GM19452 (cell line): Measurements from ENCODE around the gene CABP2.
"Not testable (repeated sequence)": the region's sequence is repeated elsewhere in the genome, so short reads cannot be mapped to it uniquely, and the experiment has no call there.

Source experiments
- ATAC-seq: cut with Tn5 transposase; IDR thresholded peaks from one replicate; pipeline ENCODE4 v1.9.1; 2021; ENCODE audit not compliant: unreplicated experiment

The CABP2 gene

DNA sequence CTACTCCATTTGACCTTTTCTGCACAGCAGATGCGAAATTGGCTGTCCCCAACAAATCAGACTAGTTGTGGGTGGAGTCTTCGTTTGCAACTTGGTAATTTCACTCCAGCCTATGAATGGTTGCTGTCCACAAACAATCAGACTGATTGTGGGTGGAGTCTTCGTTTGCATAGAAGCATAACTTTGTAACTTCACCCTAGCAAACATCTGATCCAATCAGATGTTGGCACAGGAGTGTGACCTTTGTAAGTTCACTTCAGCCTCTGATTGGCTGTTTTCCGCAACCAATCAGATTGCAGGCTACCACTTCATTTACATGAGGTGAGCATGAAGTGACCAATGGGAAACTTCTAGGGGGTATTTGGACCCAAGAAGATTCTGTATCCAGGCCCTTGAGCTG, 16.3 kb upstream of the CABP2 start:
- no peak for ATAC-seq

- ATAC-seq: no peak
Observed at GRCh38 chr11:67538823-67539505, 15.7 kb upstream of the CABP2 start.

DNA sequence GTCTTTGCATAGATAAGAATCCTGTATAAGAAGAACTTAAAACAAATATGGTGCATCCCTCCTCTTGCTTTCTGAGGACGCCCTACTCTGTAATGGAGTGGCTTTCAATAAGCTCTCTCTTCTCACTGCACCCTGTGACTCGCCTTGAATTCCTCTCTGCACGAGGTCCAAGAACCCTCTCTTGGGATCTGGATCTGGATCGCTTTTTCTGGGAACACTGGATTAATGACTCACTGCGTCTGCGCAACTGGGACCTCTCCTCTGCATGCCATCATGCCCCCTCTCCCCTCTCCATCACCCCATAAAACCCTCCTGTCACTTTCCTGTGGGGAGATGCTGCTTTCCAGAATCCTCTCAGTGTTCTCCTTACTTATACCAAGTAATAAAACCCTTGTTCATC, 15.1 kb upstream of the CABP2 start:
- no peak for ATAC-seq

GRCh38 chr11:67535561-67535960, 12.3 kb upstream of the CABP2 start:
- no peak for ATAC-seq

DNA sequence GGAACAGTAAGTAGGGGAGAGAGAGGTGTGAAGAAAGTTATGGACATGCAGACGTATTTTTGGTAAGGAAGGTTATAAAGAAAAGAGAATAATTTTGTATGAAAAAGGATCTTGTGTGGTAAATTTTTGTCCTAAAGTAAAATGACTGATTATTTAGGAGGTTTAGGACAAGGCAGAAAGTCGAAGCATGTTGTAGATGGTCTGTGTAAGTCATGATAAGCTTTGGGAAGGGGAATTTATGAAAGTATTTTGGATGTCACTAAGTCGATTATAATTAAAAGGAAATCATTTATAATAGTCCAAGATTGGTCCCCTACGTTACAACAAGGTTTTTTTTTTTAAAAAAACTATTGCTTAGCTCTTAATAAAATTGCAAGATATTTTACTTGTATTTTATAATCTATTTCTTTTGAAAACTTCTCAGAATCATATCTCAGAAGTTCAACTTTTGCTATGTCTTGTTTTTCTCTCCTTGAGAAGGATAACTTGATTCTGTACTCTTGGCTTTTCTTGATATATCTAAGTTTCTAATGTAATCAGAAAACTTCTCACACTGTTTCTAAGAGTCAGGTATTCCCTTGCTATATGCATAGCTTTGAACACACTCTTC, 10.9 kb upstream of the CABP2 start:
- no peak for ATAC-seq

GRCh38 chr11:67532889-67533288, 9.6 kb upstream of the CABP2 start:
- no peak for ATAC-seq

GRCh38 chr11:67530282-67530592, 7.0 kb upstream of the CABP2 start:
- no peak for ATAC-seq

- no peak for ATAC-seq
Observed at GRCh38 chr11:67528376-67528775, 5.1 kb upstream of the CABP2 start.

GRCh38 chr11:67525275-67525976, 2.2 kb upstream of the CABP2 start:
- no peak for ATAC-seq

DNA sequence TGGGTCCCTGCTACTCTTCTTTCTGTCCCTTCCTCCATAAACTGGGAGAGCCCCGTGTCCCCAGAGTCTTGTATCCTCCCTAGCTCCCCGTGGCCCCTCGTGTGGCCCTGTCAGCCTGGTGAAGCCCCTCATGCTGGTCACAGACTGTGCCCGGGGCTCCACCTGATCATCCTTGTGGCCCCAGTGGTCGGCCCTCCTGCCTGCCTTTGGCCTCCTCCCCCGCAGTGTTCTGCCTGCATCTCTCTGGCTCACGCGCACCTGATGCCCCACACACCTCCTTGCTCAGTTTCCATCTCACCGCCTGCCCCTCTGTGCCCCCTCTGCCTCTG, 1.2 kb upstream of the CABP2 start:
- ATAC-seq: no peak

GRCh38 chr11:67523556-67524479, 572 bp upstream of the CABP2 start:
- no peak for ATAC-seq

DNA sequence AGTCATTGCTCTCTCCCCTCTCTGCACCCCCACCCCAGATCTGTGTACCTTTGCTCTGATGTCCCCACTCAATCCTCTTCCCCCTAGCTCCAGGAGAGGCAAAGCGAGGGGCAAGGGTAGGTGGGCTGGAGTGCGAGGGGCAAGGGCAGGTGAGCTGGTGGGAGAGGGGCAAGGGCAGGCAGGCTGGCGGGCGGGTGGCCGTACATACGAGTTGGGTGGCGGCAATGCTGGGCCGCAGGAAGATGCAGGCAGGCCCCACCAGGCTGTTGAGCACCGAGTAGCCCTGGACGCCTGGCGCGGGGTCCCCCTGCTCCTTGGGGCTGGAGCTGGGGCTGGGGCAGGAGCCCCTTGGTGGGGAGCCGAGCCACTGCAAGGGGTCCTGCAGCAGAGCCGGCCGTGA, 908 bp downstream of the CABP2 start:
- ATAC-seq: no peak

DNA sequence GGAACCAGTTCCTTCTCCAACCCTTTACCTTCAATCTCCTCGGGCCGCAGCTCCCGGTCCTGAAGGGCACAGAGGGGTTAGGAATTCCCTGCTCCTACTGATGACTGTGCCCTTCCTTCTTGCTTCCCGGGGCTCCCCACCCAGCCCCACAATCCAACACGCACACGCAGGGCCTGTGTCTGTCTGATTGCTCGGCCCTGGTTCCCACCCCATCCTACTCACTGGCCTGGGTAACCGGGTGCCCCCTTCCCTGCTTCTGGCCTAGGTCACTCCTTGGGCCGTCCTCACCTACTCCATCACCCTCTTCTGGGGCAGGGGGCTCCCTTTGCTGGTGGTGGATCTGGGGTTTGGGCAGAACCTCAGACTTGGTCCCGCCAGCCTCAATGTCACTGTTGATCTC, 1.3 kb downstream of the CABP2 start:
- no peak for ATAC-seq

DNA sequence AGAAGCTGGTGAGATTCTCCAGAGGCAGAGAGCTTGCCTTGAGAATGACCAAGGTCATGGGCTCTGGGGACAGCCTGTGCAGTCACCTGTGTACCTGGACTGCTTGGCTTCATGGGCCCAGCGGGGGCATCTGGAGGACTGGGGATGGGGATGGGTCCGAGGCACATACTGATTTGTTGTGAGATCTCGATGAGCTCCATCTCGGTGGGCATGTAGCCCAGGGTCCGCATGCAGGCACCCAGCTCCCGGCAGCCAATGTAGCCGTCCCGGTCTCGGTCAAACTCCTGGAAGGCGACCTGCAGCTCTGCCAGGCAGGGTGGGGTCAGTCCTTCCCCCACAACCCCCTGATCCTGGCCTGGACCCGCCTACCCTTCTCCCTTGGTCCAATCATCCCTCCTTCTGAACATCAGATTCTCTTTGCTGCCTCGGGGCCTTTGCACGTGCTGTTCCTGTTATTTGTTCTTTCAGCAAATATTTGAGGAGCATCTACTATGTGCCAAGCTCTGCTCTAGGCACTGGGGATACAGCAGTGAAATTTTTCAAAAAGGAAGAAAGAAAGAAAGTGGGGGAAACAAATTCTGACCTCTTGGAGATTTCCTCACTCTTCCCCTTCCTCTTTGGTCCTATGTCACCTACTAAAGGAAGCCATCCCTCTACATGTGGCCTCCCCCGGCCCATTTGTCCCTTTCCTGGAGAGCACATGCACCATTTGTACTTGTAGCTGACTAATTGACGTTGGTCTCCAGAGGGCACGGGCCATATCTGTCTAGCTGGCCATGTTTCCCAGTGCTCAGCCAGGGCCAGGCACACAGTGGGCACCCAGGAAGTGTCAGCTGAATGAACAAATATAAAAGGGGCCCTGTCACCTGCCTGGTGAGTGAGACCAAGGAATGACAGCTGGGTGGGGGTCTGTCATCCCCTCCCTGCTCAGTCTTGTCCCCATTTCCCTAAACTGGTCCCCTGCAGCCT, 2.1 kb downstream of the CABP2 start:
- ATAC-seq: no peak

- no peak for ATAC-seq
Observed at GRCh38 chr11:67519726-67520125, 3.5 kb downstream of the CABP2 start.

DNA sequence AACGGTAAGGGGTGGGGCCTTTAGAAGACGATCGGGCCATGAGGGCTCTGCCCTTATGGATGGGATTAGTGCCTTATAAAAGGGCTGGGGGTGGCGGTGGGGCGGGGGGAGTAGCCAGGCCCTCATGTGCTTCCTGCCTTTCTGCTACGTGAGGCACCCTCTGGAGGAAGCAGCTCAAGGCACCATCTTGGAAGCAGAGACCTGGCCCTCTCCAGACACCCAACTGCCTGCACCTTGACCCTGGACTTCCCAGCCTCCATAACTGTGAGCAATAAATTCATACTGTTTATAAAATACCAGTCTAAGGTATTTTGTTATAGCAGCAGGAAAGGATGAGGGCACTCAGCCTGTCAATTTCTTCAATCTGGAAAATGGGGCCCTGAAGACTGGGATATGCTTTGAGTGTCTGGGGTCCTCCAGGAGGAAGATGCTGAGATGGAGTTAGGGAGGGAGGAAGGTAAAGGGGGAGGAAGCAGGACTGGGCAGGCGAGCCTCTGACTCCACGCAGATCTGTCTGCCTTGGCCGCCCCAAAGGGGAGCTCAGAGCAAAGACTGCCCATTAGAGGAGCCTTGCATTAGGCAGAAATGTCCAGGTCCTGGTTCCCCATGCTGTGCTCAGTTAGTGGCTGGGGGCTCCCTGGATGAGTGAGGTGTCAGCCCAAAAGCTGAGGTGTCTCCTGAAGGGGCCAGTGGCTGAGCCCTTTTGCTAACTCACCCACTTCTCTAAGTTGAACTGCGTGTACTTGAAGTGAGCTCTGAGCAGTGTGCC, 5.3 kb downstream of the CABP2 start:
- ATAC-seq: no peak

GRCh38 chr11:67516806-67517205, 6.4 kb downstream of the CABP2 start:
- no peak for ATAC-seq

GRCh38 chr11:67514116-67514515, 9.1 kb downstream of the CABP2 start:
- ATAC-seq: no peak

DNA sequence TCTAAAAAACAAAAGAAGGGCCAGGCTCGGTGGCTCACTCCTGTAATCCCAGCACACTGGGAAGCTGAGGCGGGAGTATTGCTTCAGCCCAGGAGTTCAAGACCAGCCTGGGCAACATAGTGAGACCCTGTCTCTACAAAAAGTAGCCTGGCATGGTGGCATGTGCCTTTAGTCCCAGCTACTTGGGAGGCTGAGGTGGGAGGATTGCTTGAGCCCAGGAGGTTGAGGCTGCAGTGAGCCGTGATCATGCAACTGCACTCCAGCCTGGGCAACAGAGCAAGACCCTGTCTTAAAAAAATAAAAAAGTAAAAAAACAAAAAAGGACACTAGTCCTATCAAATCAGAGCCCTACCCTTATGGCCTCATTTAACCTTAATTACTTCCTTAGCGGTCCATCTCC, 11.7 kb downstream of the CABP2 start:
- not testable (repeated sequence) for ATAC-seq

DNA sequence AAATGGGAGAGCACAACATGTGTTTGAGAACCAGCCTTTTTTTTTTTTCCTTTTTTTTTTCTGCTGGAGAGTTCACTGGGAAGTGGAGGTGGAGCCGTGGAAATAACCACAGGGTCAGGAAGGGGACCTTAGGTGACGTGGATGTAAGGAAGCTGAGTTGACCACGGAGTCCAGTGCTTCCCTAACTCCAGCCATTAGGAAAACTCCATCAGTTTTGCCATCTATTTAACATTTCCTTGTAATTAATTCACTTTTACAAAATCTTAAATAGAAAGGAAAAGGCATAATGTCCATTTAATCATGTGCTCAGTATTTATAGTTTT, 13.3 kb downstream of the CABP2 start:
- no peak for ATAC-seq
